Keratinocyte (primary cell): Measurements from ENCODE around the gene PMIS2.

Source experiments
- CTCF ChIP-seq, 3 experiments: IDR thresholded peaks in 1 of 3; conservative IDR thresholded peaks in 1 of 3; optimal IDR thresholded peaks in 1 of 3; 2 replicates in 2 of 3; 3 replicates in 1 of 3; pipeline versions ENCODE3 to v1.5.1; 2011; ENCODE audit warnings: low read length in 3 of 3, mild to moderate bottlenecking in 3 of 3, moderate library complexity in 2 of 3, control low read depth in 1 of 3, inconsistent platforms in 1 of 3; ENCODE audit not compliant: insufficient read depth in 2 of 3; ENCODE audit errors: extremely low read depth in 1 of 3
- EZH2 ChIP-seq: IDR thresholded peaks from one replicate; pipeline ENCODE4 v1.6.1; 2012; ENCODE audit warnings: inconsistent platforms, mild to moderate bottlenecking, low read length, moderate library complexity

- TF ChIP-seq CTCF (optimal IDR thresholded peaks at IDR 0.05 in 1 of 3, IDR thresholded peaks at IDR 0.05 in 1 of 3, conservative IDR thresholded peaks at IDR 0.05 in 1 of 3; ENCODE audit: extremely low read depth in 1 of 3, insufficient read depth in 2 of 3, low read length in 3 of 3) (no peak), EZH2 (no peak)
Observed at GRCh38 chr19:35566738-35567137, 19.2 kb upstream of the PMIS2 start.
